K562 (cell line): Measurements from ENCODE around the gene LRP1.

ENCODE experiments used
- ELF1 ChIP-seq: fragments of 200-800 bp; sonication (Bioruptor generic); IDR thresholded peaks from 2 replicates; pipeline ENCODE4 v1.6.1; 2016; ENCODE audit warnings: missing genetic modification characterization, missing compliant biosample characterization
- FOXK2 ChIP-seq, 2 experiments: fragments of 450-650 bp; IDR thresholded peaks in 1 of 2; conservative IDR thresholded peaks in 1 of 2; 2 replicates each; pipeline ENCODE4 v1.6.1; 2016; ENCODE audit warnings: low read depth in 2 of 2, mild to moderate bottlenecking in 1 of 2
- POLR2A ChIP-seq: fragments of 450-650 bp; conservative IDR thresholded peaks from 2 replicates; pipeline ENCODE4 v1.6.1; 2016
- SPI1 ChIP-seq: IDR thresholded peaks from 2 replicates; pipeline ENCODE4 v1.6.1; 2011; ENCODE audit warnings: low read depth, low read length, control low read depth, borderline replicate concordance
- ZFX ChIP-seq: sonication (generic); formaldehyde crosslinking; IDR thresholded peaks from 2 replicates; pipeline ENCODE4 v1.8.0; 2022; ENCODE audit warnings: mild to moderate bottlenecking, missing genetic modification reagents, moderate library complexity

DNA sequence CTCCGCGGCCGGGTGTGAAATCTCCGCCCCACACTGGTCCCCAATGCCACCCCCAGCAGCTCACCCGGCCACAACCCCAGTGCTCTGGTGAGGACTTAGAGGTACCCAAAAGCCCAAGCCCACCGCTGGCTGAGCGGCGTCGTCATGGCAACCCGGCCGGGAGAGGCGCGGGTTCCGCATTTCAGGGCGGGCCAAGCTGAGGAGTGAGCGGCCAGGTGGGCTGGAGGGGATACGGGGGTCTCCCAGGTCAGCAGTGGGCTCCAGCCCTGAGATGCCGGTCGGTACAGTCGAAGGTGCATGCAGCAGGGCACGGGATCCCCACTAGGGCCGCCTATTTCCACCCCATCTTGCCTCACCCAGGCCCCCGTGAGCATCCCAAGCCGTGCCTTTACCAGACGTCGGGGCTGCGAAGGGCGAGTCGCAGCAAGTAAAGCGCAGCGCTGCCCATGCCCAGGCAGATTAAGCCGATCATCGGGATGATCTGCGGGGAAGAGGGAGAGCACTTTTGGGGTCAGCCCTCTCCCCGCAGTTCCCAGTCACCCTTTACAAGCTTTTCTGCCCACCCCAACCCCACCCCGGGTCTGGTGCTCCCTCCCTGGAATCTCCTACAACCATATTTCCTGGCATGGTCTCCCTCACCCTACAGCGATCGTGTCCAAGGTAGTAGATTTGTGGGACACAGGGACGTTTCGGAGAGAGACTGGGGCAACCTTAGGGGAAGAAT, 108.1 kb downstream of the LRP1 start:
- TF ChIP-seq POLR2A (no peak), ZFX (CRISPR knock-in tag) (no peak), ELF1 (tag) (no peak), SPI1 (no peak), FOXK2 (conservative IDR thresholded peaks at IDR 0.05 in 1 of 2, IDR thresholded peaks at IDR 0.05 in 1 of 2; ENCODE audit: low read depth in 2 of 2) (no peak)
